NOMO-1 (cell line): ENCODE measurements around the gene CELF2.
"Not testable (repeated sequence)": the region's sequence is repeated elsewhere in the genome, so short reads cannot be mapped to it uniquely, and the experiment has no call there.

Experiments used
- DNase-seq, 2 experiments: peaks; one replicate each; lab custom pipeline; 2025; ENCODE audit not compliant: unreplicated experiment in 2 of 2; lab: John Stamatoyannopoulos, UW

CELF2 gene

GRCh38 chr10:11119843-11120242 is 102.2 kb downstream of the CELF2 start:
- no peak for DNase-seq

- no peak for DNase-seq
Observed at GRCh38 chr10:11120711-11121110, 103.0 kb downstream of the CELF2 start.

- not testable (repeated sequence) for DNase-seq
Observed at GRCh38 chr10:11123892-11124291, 106.2 kb downstream of the CELF2 start.

- DNase-seq, result no peak
Observed at GRCh38 chr10:11125004-11125403, 107.3 kb downstream of the CELF2 start.

GRCh38 chr10:11127017-11127416 is 109.3 kb downstream of the CELF2 start:
- not testable (repeated sequence) for DNase-seq

- no peak for DNase-seq
Observed at GRCh38 chr10:11131112-11131639, 113.5 kb downstream of the CELF2 start.

GRCh38 chr10:11134411-11134810 is 116.7 kb downstream of the CELF2 start:
- DNase-seq, result no peak

GRCh38 chr10:11135709-11136108 is 118.0 kb downstream of the CELF2 start:
- no peak for DNase-seq

GRCh38 chr10:11138314-11139033 is 120.8 kb downstream of the CELF2 start:
- DNase-seq, result no peak

- no peak for DNase-seq
Observed at GRCh38 chr10:11140963-11141362, 123.3 kb downstream of the CELF2 start.

- DNase-seq, result peak; percentile 36 to 75
Observed at GRCh38 chr10:11141571-11142091, 124.0 kb downstream of the CELF2 start.

- DNase-seq, result no peak
Observed at GRCh38 chr10:11142777-11143176, 125.1 kb downstream of the CELF2 start.

GRCh38 chr10:11143242-11143641 is 125.6 kb downstream of the CELF2 start:
- peak in 1 of 2 experiments; percentile 31 for DNase-seq

GRCh38 chr10:11144626-11145494 is 127.2 kb downstream of the CELF2 start:
- no peak for DNase-seq

- peak; percentile 40 to 84 for DNase-seq
Observed at GRCh38 chr10:11145495-11145855, 127.8 kb downstream of the CELF2 start.

- no peak for DNase-seq
Observed at GRCh38 chr10:11146402-11147171, 128.9 kb downstream of the CELF2 start.

- peak; percentile 44 to 75 for DNase-seq
Observed at GRCh38 chr10:11147722-11148121, 130.1 kb downstream of the CELF2 start.

- no peak for DNase-seq
Observed at GRCh38 chr10:11148142-11149028, 130.7 kb downstream of the CELF2 start.

- DNase-seq, result no peak
Observed at GRCh38 chr10:11149807-11150141, 132.1 kb downstream of the CELF2 start.

- DNase-seq, result no peak
Observed at GRCh38 chr10:11150231-11150731, 132.6 kb downstream of the CELF2 start.
